HG02852 (cell line): Measurements from ENCODE around the gene S100A3.
A peak's percentile ranks its signal among the peaks of the same experiment; 100 is the strongest.
"Not testable (repeated sequence)": the region's sequence is repeated elsewhere in the genome, so short reads cannot be mapped to it uniquely, and the experiment has no call there.

Experiments used
- ATAC-seq: cut with Tn5 transposase; IDR thresholded peaks from one replicate; pipeline ENCODE4 v1.9.1; 2021; ENCODE audit warnings: mild to moderate bottlenecking, moderate library complexity; ENCODE audit not compliant: unreplicated experiment

Gene S100A3

DNA sequence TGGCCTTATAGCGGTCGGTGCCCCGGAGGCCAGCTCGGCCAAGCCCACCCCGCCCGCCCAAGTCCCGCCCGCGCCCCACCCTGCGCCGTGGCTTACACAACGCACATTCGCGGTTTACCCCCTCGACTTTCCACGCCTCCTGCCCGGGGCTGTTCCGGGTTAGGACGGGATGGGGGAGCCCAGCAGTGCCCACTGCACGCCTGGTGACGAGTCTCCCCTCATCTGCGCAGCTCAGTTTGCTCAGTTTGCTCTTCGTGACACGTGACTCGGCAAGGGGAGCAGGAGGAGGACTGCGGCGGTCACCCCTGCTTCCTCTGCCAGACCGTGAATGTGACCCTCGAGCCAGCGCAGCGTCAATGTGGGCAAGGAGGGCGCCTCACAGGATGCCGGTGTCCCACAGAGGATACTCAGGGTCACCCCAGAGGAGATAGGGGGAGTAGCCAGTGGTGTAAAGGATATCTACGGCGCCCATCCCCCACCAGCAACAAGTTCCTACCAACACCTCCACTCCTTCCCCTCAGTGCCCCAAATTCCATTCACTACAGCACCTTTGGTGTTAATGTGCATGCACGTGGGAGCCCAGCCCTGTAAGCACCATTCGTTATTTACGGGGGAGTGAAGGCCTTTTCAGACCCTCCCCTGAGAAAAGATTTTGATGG is 12.9 kb downstream of the S100A3 start:
- ATAC-seq = peak; percentile 45

DNA sequence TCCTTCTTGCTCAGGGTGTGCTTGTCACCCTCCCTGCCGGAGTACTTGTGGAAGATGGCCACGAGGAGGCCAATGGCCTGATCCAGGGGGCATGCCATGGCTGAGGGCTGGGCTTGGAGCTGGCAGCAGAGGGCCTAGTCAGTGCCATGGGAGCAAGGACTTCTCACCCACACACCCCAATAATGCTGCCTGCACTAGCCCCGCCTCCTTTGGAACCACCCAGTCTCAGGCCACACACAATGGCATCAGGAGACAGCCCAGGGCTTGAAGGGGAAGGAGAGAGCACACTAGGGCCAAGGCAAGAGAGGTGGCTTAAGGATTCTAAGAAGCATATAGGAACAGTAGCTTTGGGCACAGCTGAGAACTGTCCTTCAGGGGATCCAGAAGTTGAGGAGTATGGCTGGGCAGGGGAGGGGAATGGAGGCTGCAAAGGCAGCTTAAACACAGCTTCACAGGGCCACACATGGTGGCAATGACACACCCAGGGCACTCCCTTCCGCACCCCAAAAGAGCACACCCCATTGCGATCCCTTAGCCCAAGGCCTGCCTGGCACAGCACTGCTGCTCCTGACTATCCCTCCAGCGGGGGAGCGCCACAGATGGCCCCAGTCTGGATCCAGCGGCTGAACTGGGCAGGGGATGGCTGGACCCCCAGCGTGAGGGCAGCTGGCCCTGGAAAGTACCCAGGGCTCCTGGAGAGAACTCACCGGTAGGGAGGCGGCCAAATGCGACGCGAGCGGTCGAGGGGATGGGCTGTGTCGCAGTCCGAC is 13.6 kb downstream of the S100A3 start, which contains the start of gene S100A6:
S100A6 (minus strand) TSS at position 750 of the 770 bp plus-strand sequence; CDS start at position 98, 652 bp downstream.
- peak; percentile 24 for ATAC-seq

DNA sequence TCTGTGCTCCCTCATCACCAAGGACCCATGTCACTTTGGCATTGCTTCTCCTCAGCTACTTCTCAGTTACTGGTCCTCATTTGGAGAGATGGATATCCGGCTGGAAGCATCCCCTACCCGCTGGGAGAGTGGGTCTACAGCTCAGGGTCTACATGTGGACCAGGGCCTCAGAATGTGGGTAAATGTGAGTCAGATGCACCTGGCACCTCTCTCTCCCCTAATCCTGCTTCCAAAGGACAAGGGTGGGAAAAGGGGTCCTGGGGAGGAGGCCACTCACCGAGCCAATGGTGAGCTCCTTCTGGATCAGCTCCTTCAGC is 14.2 kb downstream of the S100A3 start:
- ATAC-seq = no peak

DNA sequence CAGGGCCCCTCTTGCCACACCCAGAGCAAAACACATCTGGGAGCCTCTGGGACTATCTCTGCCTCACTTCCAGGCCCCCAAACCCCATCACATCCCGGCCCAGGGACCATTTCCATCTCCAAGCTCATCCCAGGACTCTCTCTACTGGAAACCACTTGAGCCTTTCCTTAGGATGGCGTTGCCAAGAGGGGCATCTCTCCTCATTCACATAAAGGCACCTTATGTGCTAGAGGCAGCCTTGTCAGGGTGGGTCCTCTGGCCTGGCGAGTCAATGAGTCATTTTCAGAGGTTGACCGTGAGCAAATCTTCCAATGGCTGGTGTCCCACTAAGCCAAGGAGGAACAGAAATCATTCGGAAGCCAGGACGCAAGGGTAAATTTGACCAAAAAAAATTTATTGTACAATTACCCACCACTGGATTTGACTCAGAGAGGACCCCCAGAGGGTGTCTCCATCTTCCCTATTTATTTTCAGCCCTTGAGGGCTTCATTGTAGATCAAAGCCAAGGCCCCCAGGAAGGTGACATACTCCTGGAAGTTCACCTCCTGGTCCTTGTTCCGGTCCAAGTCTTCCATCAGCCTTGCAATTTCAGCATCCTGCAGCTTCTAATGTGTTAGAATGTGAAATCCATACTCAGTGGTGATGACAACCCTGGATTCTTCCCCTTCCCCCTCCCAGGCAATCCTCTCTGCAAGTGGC is 14.7 kb downstream of the S100A3 start:
- ATAC-seq = no peak

DNA sequence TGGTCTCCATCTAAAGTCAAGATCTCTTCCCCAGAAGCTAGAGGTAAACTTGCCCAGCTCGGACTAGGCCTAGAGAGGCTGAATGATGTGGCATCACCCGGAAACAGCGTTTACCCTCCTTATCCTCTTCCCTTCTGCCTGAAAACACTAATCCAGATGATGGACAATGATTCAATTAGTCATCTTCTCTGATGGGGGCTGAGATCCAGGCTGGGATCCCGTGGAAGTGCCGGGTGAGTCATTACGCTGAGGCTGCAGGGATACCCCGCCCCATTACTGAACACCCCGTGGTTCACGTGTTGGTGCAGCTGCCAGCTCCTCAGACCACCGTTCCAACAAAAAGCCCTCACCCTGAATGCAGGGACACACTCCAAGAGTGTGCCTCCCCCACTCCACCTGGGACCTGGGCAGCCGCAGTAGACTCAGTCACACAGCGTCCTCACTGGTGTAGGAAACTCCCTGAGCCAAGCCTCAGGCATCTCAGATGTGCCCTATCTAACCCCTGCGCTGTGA is 15.3 kb downstream of the S100A3 start:
- ATAC-seq = no peak

DNA sequence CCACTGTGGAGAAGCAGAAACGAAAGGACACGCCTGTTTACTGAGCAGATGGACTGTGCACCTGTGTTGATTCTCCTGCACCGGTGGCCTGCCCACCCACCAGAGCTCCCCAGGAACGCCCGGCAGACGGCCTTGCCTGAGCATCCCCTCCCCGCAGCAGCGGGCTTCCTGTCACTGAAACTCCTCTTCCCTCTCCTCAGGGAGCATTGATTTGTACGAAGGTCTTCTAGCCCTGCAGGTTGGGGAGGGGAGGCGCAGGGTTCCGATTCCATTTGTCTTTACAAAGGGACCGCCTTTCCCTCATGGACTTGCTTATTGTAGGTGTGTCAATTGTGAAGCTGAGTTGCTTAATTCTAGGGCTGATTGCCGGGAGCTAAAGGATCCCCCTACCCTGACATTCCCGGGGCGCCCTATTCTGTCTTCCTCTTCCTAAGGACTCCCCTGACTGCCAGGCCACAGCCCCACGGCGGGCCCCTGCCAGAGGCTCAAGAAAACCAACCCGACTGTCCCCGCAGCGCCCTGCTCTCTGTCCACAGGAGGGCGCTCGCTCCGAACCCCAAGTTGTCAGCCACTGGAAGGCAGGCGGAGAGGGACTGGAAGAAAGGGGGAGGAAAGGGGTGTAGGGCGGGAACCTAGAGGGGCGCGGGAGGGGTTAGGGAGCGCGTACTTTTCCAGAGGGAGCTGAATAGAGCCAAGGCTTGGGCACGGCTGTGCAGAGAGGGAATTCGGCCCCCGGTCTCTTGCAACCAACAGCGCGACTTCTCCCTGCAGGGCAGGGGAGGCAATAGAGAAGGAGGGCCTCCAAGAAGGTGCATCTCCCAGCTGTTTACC is 16.1 kb downstream of the S100A3 start:
- ATAC-seq = no peak

DNA sequence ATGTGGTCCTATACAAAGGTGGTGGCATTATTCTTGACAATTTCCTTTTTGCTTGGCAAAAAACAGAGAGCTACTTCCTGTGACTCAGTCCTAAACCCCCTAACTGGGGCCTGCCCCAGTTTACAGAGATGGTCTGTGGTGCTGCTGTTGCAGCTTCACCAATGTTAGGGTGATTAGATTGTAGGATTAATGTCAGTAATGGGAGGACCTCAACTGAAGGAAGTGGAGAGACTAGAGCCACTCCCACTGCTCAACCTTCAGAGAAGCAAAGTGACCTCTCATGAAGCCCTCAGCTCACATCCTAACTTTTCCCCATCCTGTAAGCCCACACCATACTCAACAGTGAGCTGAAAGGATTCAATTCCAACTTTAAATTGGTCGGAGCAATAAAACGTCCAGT is 16.9 kb downstream of the S100A3 start:
- ATAC-seq = no peak

DNA sequence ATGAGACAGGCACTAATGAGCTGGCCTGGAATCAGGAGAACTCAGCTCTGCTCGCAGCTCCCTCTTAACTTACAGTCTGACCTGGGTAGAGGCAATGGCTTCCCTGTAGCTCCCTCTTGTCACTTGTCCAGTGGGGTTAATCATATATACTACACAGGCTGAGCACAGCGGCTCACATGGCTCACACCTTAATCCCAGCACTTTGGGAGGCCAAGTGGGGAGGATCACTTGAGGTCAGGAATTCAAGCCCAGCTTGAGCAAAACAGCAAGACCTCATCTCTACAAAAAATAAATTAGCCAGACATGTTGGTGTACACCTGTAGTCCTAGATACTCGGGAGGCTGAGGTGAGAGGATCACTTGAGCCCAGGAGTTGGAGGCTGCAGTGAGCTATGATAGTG is 17.4 kb downstream of the S100A3 start:
- ATAC-seq = no peak

DNA sequence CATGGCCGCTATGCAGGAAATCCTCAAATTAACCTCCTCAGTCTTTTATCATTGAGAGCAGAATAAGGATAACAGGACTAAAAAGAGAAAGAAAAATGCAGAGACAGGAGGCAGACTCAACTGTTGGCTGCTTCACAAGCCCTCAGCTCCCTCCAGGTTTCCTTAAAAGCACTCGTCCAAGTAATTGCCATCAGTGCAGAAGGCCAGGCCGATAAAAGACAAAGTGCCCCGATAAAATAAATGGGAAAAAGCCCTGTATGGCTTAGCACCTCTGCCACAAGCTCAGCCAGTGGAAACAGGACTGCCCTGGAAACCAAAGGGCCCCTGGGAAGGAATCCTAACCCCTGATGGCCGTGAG is 21.4 kb downstream of the S100A3 start:
- no peak for ATAC-seq

DNA sequence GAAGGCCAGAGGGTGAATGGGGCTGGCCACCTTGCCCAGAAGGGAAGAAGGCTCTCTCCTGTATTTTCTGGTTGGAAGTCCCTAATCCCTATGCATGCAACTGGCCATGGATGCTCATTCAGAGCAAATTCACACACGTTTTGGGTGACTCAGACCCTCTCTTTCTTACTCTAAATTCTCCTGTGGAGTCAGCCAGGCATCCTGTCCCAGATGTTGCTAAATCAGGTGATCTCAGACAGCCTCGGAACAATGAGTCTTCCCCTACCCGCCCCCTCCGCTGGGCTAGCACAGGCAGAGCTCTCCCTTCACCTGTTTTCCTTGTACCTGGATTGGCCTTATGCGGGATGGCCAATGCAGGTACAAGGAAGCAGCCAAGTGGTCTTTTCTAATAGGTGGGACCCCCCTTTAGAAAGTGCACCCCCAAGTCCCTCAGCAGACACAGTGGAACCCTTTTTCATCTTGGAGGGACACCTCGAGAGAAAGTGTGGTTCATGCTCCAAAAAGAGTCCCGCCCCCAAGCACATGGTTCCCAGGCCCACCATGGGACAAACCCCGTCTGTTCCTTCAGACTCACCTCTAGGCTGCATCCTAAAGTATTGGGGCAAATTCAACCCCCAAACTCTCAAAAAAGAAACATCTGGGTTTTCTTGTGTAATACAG is 21.9 kb downstream of the S100A3 start:
- ATAC-seq = no peak

DNA sequence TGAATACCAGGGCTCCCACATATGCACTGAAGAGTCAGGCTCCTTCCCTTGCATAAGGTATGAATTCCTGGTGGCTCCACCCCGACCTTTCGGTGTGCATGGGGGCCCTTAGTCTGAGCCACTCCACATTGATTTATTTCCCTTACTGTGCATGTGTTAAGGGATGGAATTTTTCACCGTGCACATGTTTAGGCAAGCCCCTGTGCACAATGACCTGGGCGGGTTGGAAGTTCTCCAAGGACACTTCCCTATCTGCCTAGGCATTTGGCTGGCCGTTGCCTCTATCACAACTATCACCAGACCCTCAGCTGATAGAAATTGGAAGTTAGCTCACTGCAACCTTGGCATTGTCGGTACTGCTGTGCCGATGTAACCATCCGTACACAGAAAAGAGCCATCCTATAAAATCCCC is 22.9 kb downstream of the S100A3 start:
- no peak for ATAC-seq

DNA sequence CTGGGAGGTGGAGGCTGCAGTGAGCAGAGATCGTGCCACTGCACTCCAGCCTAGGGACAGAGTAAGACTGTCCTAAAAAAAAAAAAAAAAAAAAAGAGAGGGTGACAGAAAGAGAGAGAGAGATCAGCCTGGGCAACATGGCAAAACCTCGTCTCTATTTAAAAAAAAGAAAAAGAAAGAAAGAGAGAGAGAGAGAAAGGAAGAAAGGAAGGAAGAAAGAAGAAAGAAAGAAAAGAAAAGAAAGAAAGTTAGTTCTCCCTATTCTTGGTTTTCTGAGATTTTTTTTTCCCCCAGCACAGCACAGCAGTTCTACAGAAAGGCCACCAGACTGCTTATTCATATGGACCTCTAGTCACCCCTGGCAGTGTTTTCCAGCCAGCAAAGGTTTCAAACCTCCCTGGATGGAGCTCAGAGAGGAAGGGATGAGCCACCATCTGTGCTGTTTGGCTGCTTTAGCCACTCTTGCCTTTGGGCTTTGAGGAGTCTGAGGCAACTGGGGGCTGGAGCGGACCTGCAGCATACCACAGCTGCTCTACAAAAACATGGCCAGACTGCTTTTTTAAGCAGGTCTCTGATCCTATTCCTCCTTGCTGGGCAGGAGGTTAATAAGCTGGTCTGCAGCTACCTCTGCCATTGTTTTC is 23.9 kb downstream of the S100A3 start:
- no peak for ATAC-seq

DNA sequence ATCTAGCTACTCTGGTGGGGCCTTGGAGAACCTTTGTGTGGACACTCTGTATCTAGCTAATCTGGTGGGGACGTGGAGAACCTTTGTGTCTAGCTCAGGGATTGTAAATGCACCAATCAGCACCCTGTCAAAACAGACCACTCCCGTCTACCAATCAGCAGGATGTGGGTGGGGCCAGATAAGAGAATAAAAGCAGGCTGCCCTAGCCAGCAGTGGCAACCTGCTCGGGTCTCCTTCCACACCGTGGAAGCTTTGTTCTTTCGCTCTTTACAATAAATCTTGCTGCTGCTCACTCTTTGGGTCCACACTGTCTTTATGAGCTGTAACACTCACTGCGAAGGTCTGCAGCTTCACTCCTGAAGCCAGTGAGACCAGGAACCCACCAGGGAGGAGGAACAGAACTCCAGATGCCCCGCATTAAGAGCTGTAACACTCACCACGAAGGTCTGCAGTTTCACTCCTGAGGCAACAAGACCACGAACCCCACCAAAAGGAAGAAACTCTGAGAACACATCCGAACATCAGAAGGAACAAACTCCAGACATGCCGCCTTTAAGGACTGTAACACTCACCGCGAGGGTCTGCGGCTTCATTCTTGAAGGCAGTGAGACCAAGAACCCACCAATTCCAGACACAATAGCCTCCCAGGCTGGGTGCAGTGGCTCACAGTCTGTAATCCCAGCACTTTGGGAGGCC is 26.6 kb downstream of the S100A3 start:
- ATAC-seq = not testable (repeated sequence)

DNA sequence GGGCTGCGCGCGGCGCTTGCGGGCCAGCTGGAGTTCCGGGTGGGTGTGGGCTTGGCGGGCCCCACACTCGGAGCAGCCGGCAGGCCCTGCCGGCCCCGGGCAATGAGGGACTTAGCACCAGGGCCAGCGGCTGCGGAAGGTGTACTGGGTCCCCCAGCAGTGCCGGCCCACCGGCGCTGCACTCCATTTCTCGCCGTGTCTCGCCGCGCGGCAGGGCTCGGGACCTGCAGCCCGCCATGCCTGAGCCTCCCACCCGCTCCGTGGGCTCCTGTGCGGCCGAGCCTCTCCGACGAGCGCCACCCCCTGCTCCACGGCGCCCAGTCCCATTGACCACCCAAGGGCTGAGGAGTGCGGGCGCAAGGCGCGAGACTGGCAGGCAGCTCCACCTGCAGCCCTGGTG is 27.2 kb downstream of the S100A3 start:
- ATAC-seq = not testable (repeated sequence)

DNA sequence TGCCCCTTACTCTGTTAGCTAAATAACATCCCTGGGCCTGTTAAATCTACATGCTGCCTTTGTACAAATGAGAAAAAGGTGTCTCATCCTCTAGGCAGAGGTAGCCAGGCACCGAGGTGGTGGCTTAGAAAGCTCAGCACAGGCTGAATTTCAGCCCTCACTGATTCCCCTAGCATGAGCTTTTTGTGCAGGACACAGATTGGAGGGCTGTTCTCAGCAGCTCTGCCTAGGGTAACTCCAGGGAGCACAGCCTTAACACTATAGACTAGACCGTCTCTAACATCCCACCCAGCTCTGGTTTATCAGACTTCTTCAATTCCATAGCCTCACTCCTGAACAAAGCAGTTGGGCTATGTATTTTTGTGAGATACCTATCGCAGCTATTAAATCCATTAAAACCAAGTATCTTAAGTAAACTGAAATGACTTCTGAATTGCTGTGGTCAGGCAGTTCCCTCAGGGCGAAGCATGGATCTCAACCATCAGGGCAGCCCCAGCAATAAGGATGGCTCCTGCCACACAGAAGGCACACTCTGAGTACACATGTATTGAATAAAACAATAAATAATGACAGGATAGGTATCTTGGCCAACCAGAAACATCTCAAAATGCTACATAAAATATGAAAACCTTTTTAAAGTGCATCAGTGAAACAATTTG is 28.1 kb downstream of the S100A3 start:
- ATAC-seq = no peak

DNA sequence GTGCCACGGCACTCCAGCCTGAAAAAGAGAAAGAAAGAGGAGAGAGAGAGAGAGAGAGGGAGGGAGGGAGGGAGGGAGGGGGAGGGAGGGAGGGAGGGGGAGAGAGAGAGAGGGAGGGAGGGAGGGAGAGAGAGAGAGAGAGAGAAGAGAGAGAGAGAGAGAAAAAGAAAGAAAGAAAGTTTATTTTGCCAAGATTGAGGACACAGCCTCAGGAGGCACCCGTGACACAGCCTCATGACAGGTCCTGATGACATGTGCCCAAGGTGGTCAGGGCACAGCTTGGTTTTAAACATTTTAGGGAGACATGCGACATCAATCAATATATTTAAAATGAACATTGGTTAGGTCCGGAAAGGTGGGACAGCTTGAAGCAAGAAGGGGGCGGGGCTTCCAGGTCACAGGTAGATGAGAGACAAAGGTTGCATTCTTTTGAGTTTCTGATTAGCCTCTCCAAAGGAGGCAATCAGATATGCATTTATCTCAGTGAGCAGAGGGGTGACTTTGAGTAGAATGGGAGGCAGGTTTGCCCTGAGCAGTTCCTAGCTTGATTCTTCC is 28.8 kb downstream of the S100A3 start:
- not testable (repeated sequence) for ATAC-seq

DNA sequence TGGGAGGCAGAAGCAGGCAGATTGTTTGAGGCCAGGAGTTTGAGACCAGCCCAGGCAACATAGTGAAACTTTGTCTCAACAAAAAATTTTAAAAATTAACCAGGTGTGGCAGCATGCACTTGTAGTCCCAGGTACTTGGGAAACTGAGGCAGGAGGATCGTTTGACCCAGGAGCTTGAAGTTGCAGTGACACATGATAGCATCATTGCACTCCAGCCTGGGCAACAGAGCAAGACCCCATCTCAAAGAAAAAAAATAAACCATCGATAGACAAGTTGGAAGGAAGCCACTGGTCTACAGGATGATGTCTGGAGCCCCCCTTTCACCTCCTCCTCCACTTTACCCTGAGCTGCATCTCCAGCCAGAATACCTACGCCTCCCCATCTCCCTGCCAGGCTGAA is 29.8 kb downstream of the S100A3 start:
- no peak for ATAC-seq
